Inferior parietal cortex (tissue), 1 donor: ENCODE results near the gene RAB3IL1.
"Not testable (repeated sequence)": the region's sequence is repeated elsewhere in the genome, so short reads cannot be mapped to it uniquely, and the experiment has no call there.

Experiments
- DNase-seq: peaks from one replicate; pipeline ENCODE4 v3.0.0-alpha.2; 2016; ENCODE audit errors: extremely low spot score

The RAB3IL1 gene

DNA sequence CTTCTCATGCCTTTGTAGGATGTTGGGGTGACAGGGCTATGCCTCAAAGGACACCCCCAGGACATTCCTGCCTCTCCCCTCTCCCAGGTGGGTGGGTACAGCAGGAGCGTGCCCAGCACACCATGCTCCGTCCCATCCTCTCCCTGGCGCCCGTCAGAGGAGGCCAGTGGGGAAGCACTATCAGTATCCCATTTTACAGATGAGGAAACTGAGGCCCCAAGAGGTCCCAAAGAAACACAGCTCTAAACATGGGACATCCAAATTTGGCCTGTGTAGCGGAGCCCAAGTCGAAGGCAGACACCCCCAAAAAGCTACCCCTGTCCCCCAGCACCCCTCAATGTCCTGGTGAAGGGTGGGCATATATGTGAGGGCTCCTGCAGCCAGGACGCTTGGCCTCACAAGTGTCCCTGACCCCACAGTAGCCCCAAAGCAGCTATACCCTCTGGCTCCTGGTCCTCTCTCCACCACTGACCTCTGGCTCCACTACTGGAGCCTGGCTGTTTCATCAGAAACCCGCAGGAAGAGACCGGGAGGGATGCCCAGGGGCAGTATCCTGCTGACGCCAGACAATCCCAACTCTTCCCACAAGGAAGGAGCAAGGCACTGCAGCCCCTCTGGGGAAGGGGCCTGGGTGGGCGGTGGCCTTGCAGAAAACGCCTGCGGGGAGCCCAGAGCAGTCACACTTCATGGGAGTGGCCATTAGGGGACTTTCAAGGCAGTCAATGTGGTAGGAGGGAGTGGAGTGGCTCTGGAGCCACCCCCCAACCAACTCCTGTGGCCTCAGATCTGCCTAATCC is 31.4 kb downstream of the RAB3IL1 start:
- no peak for DNase-seq

DNA sequence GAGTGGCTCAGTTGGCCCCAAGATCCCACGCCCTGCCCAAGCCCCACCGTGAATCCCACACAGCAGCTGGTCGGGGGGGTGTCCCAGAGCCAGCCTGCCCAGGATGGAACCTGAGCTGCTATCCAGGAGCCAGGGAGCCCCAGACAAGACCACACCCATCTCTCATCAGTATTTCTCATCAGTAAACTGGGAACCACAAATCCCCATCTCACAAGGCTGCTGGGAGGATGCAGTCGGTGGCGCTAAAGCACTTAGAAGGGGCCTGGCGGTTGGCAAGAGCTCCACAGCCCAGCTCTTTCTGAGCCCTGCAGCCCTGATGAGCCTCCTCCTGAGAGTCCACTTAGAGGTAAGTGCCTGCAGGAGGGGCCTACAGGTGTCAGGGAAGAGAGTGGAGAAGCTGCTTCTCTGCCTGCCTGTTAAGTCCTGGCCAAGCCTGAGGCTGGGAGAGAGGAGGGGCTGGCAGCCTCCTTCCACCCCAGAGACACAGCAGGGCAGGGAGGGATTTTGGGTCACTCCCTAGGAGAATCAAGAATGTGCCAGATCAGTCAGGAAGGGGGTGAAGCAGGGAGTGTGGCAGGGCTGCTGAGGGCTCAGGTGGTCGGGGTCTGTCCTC is 32.1 kb downstream of the RAB3IL1 start:
- no peak for DNase-seq

DNA sequence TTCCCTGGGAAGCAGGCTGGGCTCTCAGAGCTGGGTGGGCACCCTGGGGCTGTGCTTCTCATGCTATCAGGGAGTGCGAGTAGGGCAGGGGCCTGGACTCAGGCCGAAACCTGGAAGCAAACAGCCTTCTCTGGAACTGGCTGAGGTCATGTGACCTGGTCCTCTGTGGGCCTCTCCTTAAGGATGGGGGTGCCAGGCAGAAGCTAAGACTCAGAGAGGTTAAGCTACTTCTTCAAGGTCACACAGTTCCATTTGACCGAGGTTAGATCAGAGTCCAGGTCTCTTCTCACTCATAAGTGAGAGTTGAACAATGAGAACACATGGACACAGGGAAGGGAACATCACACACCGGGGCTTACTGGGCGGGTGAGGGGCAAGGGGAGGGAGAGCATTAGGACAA is 33.4 kb downstream of the RAB3IL1 start:
- DNase-seq, result no peak

DNA sequence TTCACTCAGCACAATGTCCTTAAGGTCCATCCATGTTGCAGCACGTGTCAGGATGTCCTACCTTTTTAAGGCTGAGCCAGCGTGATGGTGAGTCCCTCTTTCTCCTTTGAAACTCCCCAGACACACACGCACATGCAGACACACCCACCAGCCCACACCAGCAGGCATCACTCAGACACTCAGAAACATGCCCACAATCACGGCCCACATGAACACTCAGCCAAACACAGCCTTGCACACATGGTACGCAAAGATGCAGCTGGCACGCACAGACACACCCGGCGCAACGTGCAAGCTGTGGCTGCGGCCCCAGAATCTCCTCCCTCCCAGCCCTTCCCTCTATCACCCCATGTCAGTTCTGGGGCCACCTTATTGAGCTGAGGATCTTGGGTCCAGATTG is 34.0 kb downstream of the RAB3IL1 start:
- no peak for DNase-seq

DNA sequence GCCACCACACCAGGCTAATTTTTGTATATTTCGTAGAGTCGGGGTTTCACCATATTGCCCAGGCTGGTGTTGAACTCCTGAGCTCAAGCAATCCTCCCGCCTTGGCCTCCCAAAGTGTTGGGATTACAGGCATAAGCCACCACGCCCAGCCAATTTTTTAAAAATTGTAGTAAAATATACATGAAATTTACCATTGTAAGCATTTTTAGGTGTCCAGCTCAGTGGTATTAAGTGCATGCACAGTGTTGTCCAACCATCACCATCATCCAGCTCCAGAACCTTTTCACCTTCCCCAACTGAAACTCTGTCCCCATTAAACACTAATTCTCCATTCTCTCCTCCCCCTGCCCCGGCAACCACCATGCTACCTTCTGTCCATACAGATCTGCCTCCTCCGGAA is 34.5 kb downstream of the RAB3IL1 start:
- DNase-seq, result no peak

DNA sequence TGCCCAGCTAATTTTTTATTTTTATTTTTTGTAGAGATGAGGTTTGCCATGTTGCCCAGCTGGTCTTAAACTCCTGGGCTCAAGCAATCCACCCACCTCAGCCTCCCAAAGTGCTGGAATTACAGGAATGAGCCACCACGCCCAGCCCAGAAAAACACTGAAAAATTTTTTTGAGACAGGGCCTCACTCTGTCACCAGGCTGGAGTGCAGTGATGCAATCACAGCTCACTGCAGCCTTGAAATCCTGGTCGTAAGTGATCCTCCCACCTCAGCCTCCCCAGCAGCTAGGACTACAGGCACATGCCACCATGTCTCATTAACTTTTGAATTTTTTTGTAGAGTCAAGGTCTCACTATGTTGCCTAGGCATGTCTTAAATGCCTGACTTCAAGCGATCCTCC is 35.1 kb downstream of the RAB3IL1 start:
- DNase-seq, result not testable (repeated sequence)

DNA sequence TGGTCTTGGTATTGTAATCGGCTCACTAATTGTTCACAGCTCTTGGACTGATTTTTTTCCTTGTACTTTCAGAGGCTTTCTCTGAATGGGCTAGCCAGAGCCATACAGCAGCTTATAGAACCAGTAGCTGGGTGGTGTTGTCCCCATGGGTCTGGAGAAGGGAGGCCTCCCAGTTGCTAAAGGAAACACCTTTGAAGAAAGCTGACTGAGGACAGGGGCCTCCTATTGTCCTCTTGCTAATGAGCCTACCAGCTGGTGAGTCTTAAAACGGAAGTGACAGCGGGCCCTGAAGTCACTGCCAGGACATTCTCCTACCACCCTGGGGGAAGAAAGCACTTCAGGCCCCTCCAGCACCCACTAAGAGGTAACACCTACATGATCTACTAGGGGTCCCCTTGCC is 36.0 kb downstream of the RAB3IL1 start:
- DNase-seq, result no peak

DNA sequence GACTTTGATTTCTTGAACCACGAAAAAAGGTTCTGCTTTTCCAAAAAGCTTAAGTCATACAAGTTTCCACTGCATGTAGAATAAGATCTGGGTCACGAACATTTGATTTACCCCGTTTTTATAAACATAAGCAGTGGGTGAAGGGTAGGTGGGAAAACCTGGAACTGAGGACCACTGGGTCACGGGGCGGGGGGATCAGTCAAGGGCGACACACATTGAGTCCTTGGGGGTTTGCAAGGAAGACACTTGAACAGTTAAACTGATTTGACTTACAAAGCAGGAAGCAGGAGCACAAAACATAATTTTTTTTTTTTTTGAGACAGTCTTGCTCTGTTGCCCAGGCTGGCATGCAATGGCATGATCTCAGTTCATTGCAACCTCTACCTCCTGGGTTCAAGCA is 36.9 kb downstream of the RAB3IL1 start:
- DNase-seq, result no peak

DNA sequence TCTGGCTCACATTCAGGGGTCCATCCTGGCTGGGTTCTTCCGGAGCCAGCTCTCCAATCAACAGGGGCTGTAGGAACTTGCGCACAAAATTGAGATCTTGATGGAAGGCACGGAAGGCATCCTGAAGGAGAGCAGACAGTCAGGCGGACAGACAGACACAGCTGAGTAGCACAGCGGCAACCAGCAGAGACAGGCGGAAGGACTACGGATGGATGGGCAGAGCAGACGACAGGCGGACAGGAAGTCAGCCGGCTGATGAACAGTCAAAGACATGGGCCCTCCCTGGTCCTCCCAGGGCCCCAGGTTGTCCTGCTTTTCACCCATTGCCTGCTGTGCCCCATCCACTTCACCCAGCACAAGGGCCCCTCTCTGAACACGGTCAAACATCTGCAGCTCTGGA is 37.3 kb downstream of the RAB3IL1 start:
- no peak for DNase-seq

DNA sequence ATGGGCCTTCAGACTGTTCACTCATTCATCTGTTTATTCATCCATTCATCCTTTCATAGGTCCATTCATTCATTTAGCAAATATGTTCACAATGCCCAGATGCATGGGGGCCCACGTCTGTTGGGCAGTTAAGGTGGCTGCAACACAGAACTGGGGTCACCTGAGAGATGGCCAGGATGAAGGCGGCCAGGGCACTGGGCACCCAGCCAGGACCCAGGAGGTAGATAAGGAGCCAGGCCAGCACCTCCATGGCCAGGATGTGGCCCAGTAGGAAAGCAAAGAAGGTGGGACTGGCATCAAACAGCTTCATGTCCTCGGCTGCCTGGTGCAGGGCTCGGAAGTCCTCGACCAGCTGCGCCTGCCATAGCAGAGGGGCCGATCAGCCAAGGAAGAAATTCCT is 38.2 kb downstream of the RAB3IL1 start:
- DNase-seq, result no peak

DNA sequence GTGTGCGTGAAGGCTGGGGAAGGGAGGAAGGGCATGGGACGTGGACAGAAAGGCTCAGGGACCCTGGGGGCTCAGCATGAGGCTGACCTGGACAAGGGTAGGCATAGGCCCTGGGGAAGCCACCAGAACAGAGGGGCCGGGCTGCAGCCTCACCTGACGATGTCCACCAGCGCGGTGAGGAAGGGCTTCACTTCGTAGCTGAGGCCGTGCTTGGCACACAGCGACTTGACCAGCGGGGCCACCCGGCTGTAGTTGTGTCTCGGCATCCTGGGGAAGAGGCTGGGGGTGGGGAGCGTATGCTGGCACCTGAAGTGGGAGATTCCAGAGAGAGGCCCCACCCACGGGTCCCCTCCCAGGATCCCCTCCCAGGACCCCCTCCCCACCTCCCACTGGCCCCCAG is 41.7 kb downstream of the RAB3IL1 start:
- no peak for DNase-seq

DNA sequence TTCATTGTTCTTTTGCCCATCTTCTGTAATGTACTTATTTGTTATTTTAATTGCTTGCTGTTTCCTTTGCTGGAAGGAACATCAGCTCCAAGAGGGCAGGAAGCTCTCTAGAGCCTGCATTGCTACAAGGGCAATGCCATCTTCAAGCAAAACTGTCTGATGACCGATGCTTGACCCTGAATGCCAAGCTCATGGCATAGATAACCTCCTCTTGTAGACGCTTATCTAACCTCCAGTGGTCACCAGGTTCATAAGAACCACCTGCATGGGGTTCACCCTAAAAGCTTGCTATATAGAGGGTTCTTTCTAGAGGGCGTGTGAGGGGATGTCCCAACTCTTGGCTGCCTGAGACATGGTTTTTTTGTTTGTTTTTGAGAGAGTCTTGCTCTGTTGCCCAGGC is 42.5 kb downstream of the RAB3IL1 start:
- no peak for DNase-seq

DNA sequence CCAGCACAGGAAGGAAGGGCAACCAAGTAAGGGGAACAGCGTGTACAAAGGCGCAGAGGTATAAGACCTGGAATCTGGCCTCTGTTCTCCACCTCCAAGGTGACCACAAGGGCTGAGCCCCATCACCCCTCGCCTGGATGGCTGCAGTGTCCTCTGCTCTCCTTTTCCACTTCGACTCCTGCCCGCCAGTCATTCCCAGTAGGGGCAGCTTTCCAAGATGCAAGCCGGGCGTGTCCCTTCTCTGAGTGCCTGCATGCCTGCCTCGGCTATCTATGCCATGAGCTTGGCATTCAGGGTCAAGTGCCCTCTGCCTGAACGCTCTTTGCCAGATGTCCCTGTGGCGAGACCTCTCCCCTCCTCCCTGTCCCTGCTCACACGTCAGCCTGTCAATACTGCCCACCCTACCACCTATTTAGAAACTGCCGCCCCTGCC is 43.0 kb downstream of the RAB3IL1 start:
- DNase-seq, result no peak

DNA sequence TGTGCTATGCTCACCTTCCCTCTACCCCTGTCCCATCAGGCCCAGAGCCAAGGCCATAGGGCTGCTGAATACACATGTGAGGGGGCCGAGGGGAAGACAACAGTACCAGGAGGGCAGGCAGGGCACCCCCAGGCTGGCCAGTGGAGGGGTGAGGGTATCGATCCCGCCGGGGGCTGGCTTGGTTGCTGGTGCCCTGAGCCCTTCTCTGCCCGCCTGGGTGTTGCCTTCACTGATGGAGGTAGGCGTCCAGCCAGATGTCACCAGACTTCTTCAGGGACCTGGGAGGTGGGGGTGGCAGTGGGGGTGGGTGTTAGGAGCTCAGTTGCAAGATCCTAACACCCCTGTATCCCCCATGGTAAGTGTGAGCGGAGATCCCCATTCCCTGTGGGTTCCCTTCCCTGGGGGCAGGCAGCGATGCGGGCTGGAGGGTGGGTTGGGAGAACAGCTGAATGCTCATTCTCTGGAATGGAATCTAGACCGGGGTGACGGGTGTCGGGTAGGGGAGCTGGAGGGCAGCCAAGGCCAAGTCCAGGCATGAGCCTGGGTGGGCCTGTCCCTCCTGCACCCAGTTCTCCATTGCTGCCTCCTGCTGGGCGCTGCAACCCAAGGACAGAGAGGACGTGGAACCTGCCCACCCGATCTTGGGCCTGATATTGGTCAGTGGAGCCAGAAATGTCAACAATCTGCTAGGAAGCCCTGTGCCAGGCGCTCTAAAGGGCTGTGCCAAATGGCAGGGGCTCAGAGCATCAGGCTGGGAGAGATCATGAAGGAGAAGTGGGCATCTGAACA is 43.6 kb downstream of the RAB3IL1 start:
- no peak for DNase-seq

DNA sequence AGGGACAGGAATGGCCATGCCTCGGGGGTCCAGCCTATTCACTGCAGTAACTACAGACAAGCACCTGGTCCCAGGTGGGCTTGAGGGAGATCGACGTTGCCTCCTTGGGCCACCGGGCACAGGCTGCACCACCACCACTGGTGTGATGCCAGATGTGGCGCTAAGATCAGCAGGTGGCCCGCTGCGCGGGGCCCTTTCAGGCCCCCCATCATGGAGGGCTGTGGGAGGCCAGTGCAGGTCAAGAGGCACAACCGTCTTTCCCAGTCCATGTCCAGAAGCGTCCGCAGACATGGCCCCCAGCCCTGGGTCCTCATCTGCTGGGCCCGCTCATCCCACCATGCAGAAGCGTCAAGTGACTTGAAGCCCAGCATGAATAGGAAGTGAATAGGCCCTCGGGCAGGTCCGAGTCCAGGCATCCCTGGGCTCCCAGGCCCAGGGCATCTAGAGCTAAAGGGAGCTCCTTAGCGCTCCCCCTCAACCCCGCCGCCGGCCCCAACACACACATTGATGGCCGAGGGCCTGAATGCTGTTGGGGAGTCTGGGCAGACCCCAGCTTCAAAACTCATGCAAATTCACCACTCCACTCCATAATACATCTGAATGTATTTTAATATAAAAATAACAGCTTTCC is 44.3 kb downstream of the RAB3IL1 start:
- DNase-seq, result no peak

DNA sequence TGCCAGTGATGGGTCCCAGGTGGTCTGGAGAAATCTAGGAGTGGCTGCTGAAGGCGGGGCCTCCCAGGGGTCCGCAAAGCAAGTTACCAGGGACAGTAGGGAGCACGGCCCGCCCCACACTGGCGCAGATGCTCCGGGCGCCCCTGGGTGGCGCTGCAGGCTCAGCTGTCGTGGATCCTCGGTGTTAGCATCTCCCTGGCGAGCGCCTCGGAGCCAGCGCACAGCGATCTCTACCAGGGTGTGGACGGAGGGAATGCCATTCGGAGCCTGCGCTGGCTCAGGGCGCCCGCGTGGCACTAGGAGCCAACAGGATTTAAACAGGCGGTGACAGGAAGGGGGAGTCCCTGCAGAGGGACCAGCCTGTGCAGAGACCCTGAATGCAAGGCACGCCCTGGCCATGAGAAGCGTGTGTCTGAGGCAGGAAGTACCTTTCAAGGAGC is 46.2 kb downstream of the RAB3IL1 start:
- DNase-seq, result peak; percentile 79

DNA sequence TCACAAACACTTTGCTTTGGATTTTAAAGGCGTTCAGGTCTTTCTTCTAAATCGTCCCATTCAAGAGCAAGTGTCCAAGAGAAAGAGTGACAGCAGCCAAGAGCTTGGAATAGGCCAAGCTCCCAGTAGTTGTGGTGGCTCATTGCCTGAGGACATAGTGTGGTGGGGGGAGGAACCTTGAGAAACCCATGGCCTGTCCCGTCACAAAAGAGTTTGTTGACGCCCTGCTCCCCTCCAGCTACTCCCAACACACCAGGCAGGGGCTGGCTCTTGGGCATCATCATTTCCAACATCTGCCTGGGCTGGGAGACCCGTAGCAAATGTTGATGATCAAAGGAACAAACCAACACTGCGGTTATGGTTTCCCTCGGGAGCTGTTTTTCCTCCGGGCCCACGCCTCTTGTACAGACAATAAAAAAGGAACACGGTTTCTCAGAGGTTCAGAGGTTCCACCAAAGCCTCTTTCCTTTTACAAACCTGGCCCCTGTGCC is 46.8 kb downstream of the RAB3IL1 start:
- DNase-seq, result no peak

DNA sequence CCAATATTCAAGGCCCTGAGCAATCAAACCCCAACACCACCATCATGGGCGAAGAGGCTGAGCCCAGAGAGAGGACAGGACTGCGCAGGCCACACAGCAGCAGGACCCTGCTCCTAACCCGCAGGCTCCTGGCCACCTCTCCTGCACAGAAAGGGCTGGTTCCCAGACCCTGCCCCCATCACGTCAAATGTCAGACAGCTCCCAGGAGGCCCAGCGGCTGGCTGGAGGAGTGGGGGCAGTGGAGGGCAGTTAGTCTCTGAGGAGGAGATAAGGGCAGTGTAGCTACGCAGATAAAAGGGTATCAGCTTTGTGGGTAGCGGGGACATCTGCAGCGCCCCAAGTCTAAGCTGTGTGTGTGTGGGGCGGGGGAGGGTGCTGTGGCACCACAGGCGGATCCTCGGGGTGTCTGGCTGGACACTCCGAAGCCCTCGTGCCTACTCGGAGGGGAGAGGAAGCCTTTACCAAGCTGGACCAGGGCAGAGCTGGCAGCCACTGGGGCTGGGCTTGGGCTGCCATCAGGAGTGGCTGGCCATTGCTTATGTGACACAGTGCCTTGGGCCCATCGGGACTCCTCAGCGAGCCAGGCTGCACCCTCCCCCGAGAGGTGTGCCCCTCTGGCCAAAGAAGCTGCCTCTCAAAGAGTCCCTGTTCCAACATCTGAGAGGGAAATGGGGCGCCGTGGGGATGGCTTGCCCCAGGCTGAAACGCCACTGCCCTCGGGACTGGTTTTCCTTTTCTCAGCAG is 47.5 kb downstream of the RAB3IL1 start:
- DNase-seq, result no peak

DNA sequence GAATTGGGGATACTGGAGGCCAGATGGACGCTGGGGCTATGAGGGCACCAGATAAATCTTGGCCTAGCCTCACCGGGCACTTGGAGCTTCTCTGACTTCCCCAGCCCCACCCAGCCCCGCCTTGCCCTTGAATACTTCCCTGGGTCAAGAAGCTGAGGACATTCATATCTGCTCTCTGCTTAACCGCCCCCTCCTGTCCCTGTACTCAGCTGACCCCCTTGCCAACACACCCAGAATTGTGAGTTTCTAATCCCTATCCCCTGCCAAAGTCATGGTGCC is 48.0 kb downstream of the RAB3IL1 start:
- DNase-seq, result no peak

DNA sequence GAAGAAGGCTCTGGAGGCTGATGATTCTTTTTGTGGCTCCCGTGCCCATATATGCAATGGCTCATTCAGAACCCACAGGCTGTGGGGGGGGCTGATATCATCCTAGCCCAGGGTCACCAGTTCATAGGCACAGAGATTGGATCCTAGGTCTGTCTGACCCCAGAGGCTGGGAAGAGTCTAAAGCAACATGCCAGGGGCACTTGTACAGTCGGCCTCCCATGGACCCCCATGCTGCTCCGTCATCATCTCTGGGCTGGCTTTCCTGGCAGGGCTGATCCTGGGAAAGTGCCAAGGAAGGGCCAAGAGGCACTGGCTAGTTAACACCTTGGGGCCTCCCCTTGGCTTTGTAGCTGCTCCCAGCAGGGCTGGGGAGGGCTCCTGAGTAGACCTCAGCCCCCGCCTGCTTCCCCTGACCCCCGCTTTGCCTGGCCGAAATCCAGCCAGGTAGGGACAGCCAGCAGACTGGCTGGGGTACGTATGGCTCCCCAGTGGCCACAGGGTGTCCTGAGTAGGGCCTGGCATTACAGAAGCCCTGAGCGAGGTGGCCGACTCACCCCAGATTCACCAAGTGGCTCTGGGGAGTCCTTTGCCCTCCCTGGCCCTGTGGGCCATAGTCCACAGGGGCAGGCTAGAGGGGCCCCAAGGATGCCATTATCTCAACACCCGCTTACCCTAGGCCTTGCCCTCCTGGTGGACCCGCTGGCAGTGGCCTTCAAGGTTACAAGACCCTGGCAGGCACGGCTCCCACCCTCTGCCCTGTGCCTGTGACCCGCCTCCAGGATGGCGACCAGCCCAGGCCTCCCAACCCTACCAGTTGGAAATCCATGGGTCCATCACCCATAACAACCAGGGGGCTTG is 48.6 kb downstream of the RAB3IL1 start:
- DNase-seq, result no peak

DNA sequence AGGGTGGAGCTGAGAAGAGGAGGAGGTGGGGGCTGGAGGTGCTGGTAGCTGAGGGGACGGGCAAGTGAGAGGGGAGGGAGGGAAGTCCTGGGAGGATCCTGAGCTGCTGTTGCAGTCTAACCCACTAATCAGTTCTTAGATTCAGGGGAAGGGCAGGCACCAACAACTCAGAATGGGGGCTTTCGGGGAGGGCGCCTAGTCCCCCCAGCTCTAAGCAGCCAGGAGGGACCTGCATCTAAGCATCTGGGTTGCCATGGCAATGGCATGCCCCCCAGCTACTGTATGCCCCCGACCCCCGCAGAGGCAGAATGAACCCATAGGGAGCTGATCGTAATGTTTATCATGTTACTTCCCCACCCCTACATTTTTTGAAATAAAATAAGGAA is 50.4 kb downstream of the RAB3IL1 start:
- DNase-seq, result no peak
